ENCODE measurements around the gene EWSR1. TPM values are rescaled to one million over a fixed set of nuclear protein-coding genes. Genes with fewer than 3 reads are reported as not detected.

The EWSR1 gene
- total RNA-seq, 3 donors from 2014 or later (not counting 1 experiment from before 2014, with no cell fraction given), result 366 to 387 (median 382) TPM

DNA sequence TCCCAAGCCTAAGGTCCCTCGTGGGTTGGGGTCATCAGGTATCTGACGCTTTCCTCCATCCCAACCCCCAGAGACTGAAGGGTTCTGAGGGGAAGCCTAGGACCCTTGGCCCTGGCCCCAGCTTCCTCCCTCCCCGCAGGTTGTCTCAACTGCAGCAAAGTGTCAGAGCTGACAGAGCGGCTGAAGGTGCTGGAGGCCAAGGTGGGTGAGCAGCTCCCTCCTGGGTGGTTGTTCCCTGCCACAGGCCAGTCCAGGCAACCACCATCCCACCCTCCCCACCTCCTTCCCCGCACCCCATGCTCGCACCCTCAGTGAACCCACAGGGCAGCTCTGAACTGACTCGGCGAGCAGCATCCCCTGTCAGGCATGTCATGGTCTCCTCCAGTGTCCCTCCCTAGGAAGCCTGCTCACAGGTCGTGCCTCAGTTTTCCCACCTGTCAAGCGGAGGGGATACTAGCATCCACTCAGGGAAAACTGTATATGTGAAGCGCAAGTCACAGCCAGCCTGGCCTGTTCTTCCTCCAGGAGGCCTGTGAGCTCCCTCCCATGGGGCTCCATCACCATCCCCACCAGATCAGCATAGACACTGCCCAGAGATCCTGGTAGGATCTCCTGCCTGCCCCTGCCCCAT is 41.6 kb upstream of the EWSR1 start:
- Mint-ChIP-seq H3K27ac (no peak overlapping the region), H3K4me1 (no peaks in the 10 kb centered on the region), H3K9me3 (no peaks in the 10 kb centered on the region), H3K27me3 (ENCODE audit: low read depth in 2 of 2) (no peaks in the 10 kb centered on the region), H3K4me3 (no peak overlapping the region), H3K36me3 (no peaks in the 10 kb centered on the region)
- TF ChIP-seq, protein P1, sequence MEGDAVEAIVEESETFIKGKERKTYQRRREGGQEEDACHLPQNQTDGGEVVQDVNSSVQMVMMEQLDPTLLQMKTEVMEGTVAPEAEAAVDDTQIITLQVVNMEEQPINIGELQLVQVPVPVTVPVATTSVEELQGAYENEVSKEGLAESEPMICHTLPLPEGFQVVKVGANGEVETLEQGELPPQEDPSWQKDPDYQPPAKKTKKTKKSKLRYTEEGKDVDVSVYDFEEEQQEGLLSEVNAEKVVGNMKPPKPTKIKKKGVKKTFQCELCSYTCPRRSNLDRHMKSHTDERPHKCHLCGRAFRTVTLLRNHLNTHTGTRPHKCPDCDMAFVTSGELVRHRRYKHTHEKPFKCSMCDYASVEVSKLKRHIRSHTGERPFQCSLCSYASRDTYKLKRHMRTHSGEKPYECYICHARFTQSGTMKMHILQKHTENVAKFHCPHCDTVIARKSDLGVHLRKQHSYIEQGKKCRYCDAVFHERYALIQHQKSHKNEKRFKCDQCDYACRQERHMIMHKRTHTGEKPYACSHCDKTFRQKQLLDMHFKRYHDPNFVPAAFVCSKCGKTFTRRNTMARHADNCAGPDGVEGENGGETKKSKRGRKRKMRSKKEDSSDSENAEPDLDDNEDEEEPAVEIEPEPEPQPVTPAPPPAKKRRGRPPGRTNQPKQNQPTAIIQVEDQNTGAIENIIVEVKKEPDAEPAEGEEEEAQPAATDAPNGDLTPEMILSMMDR (IDR thresholded peaks at IDR 0.05), result no peak
- DNase-seq (no peak), ATAC-seq (no peak)
- no peaks in the 10 kb centered on the region for H3K9me3 ChIP-seq (ENCODE audit: control insufficient read depth, insufficient read depth, low read length)
- no peak overlapping the region for H3K4me3 ChIP-seq (ENCODE audit: low read length)
- 84% methylated on average over 11 of the region's 11 CpGs for WGBS (ENCODE audit: insufficient coverage)
- H3K27ac ChIP-seq (ENCODE audit: low read length), result no peak overlapping the region
- intact Hi-C loops (cut with micrococcal nuclease), result no loop called here
- H3K4me1 ChIP-seq (ENCODE audit: control insufficient read depth, insufficient read depth, low read length), result no peaks in the 10 kb centered on the region
- H3K27me3 ChIP-seq (ENCODE audit: control insufficient read depth, insufficient read depth, low read length), result no peaks in the 10 kb centered on the region
- H3K36me3 ChIP-seq (ENCODE audit: control insufficient read depth, insufficient read depth, low read length), result no peaks in the 10 kb centered on the region

DNA sequence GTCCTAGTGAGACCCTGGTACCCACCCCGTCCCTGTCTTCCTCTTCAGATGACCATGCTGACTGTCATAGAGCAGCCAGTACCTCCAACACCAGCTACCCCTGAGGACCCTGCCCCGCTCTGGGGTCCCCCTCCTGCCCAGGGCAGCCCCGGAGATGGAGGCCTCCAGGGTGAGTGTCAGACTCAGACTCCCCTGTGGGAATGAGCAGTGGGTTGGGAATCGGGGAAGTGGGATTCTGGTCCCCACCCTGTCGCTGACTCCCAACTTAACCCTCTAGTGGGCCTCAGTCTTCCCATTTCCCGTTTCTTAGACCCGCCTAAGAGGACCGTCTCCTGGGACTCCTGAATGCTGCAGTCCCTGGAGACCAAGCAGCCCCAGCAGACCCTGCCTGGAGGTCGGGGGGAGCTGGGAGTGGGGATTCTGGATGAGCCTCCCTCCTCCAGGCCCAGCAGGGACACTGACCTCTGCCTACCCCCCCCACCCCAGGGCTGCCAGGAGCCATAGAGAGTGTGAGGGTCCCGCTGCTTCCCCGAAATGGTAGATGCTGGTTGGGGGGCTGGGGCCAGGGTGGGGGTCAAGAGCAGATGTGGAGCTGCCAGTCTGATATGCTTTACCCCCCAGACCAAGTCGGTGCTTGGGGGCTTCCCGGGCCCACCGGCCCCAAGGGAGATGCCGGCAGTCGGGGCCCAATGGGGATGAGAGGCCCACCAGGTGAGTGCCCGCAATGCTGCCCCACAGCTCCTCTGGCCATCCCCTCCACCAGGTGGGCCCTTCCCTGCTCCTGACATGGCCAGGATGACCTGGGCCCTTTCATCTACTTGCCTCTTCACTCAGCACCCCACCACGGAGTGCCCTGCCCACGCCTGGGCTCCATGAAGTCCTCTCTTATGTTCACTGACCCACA is 36.8 kb upstream of the EWSR1 start:
- Histone ChIP-seq H3K9me3 (ENCODE audit: control insufficient read depth, insufficient read depth, low read length) (no peaks in the 10 kb centered on the region), H3K4me1 (ENCODE audit: control insufficient read depth, insufficient read depth, low read length) (no peaks in the 10 kb centered on the region), H3K27ac (ENCODE audit: low read length) (no peak overlapping the region), H3K4me3 (ENCODE audit: low read length) (no peak overlapping the region), H3K36me3 (ENCODE audit: control insufficient read depth, insufficient read depth, low read length) (no peaks in the 10 kb centered on the region), H3K27me3 (ENCODE audit: control insufficient read depth, insufficient read depth, low read length) (no peaks in the 10 kb centered on the region)
- DNase-seq (no peak), ATAC-seq (no peak)
- peaks cover 0 to 3% of the 10 kb centered on the region in 2 donors for H3K9me3 Mint-ChIP-seq
- no peak overlapping the region for H3K27ac Mint-ChIP-seq
- 90% methylated on average over 18 of the region's 19 CpGs for WGBS (ENCODE audit: insufficient coverage)
- intact Hi-C loops (cut with micrococcal nuclease), result no loop called here
- no peaks in the 10 kb centered on the region for H3K4me1 Mint-ChIP-seq
- H3K27me3 Mint-ChIP-seq (ENCODE audit: low read depth in 2 of 2), result no peaks in the 10 kb centered on the region
- TF ChIP-seq, protein P1 (IDR thresholded peaks at IDR 0.05), result no peak
- H3K36me3 Mint-ChIP-seq, result no peaks in the 10 kb centered on the region
- H3K4me3 Mint-ChIP-seq, result no peak overlapping the region

DNA sequence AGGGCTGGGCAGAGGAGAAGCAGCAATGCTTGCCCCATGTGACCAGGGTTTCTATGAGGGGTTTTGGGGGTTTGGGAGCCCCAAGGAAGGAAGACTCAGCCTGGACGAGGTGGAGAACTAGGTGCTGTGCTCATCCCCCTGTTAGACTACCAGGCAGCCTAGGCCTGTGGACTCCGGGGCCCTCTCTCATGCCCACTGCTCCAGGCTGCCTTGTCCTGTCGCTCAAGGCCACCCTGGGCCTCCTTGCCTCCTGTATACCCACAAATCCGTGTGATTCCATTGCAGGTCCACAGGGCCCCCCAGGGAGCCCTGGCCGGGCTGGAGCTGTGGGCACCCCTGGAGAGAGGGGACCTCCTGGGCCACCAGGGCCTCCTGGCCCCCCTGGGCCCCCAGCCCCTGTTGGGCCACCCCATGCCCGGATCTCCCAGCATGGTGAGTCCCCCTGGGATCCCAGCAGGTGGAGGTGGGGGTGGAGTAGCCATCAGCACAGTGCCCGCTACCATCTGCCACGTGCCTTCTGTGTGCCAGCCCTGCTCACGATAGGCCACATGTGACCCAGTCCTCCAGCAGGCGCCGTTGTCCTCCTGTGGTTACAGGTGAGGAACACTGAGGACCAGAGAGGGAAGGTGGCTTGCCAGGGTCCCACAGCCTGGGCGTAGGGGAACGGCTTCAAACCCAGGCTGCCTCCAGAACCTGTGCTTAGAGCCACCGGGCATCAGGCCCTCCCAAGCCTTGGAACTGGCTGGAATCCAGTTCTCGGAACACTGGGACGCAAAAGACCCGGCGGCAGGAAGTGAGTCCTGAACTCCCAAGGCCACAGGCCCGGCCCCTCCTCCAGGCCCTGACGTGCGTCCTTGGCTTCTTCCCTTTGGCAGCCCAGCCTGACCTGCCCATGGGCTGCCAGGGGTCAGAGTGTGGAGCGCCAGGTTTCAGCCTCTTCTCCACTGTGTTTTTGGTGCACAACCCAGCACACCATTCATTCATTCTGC is 35.8 kb upstream of the EWSR1 start:
- Mint-ChIP-seq H3K36me3 (no peaks in the 10 kb centered on the region), H3K27me3 (ENCODE audit: low read depth in 2 of 2) (no peaks in the 10 kb centered on the region), H3K27ac (no peak overlapping the region), H3K4me1 (no peaks in the 10 kb centered on the region), H3K9me3 (peaks cover 0 to 3% of the 10 kb centered on the region in 2 donors), H3K4me3 (no peak overlapping the region)
- H3K27me3 ChIP-seq (ENCODE audit: control insufficient read depth, insufficient read depth, low read length), result no peaks in the 10 kb centered on the region
- no peak for ATAC-seq
- H3K9me3 ChIP-seq (ENCODE audit: control insufficient read depth, insufficient read depth, low read length), result no peaks in the 10 kb centered on the region
- intact Hi-C loops (cut with micrococcal nuclease), result no loop called here
- no peaks in the 10 kb centered on the region for H3K4me1 ChIP-seq (ENCODE audit: control insufficient read depth, insufficient read depth, low read length)
- no peak overlapping the region for H3K4me3 ChIP-seq (ENCODE audit: low read length)
- H3K27ac ChIP-seq (ENCODE audit: low read length), result no peak overlapping the region
- 84% methylated on average over 22 of the region's 22 CpGs for WGBS (ENCODE audit: insufficient coverage)
- DNase-seq, result no peak
- no peaks in the 10 kb centered on the region for H3K36me3 ChIP-seq (ENCODE audit: control insufficient read depth, insufficient read depth, low read length)
- TF ChIP-seq, protein P1 (IDR thresholded peaks at IDR 0.05), result no peak

Measured in natural killer cell (primary cell).